H1 (cell line): ENCODE data around the gene GAGE12J. TPM values are rescaled to one million over a fixed set of nuclear protein-coding genes. Genes with fewer than 3 reads are reported as not detected.
"Not testable (repeated sequence)": the region's sequence is repeated elsewhere in the genome, so short reads cannot be mapped to it uniquely, and the experiment has no call there.

Experiments used
- CTCF ChIA-PET: fragments of 300-600 bp; sonication (Branson Sonifier 250); formaldehyde crosslinking; loops from one replicate; lab custom pipeline; 2021; ENCODE audit not compliant: partially characterized antibody; lab: Charles Lee
- POLR2A ChIA-PET: fragments of 300-600 bp; sonication (Branson Sonifier 250); formaldehyde crosslinking; loops from one replicate; lab custom pipeline; 2021; ENCODE audit warnings: inconsistent platforms; ENCODE audit not compliant: partially characterized antibody; lab: Charles Lee
- DNase-seq, 2 experiments: peaks; one replicate each; pipeline versions ENCODE4 v3.0.0 to v3.0.0-alpha.2; 2010 to 2022; ENCODE audit warnings: low spot score in 2 of 2, low read depth in 1 of 2, mixed read lengths in 1 of 2
- FAIRE-seq: peaks from 2 replicates; lab custom pipeline; 2011; peaks lifted over from hg19 to GRCh38; lab: Jason Lieb, UNC
- H2AFZ ChIP-seq: 2 replicates; pipeline ENCODE4 v1.8.1; 2012; ENCODE audit warnings: low read length, inconsistent platforms
- H2AK5ac ChIP-seq: 2 replicates; pipeline ENCODE4 v1.6.1; 2013; ENCODE audit warnings: low read depth, low read length
- H2BK120ac ChIP-seq: replicated peaks from 2 replicates; pipeline ENCODE3; 2013; ENCODE audit warnings: low read depth, low read length, inconsistent platforms
- H2BK12ac ChIP-seq: 2 replicates; pipeline ENCODE4 v1.6.1; 2013; ENCODE audit warnings: low read depth, low read length
- H2BK15ac ChIP-seq: 2 replicates; pipeline ENCODE4 v1.6.1; 2013; ENCODE audit warnings: low read length
- H2BK20ac ChIP-seq: 2 replicates; pipeline ENCODE4 v1.6.1; 2013; ENCODE audit warnings: low read length
- H2BK5ac ChIP-seq: 2 replicates; pipeline ENCODE4 v1.6.1; 2013; ENCODE audit warnings: low read depth, low read length
- H3K14ac ChIP-seq: 2 replicates; pipeline ENCODE4 v1.6.1; 2013; ENCODE audit warnings: inconsistent platforms; ENCODE audit not compliant: insufficient read length
- H3K18ac ChIP-seq: 2 replicates; pipeline ENCODE4 v1.6.1; 2013; ENCODE audit warnings: low read length; ENCODE audit errors: extremely low read depth
- H3K23ac ChIP-seq: 2 replicates; pipeline ENCODE4 v1.6.1; 2013; ENCODE audit warnings: inconsistent platforms; ENCODE audit not compliant: insufficient read length
- H3K23me2 ChIP-seq: 2 replicates; pipeline ENCODE4 v1.6.1; 2013; ENCODE audit warnings: low read depth, low read length
- H3K27ac ChIP-seq: 2 replicates; pipeline ENCODE4 v1.6.1; 2011; ENCODE audit warnings: low read depth, low read length, inconsistent platforms
- H3K27me3 ChIP-seq, 4 experiments: replicated peaks in 1 of 4; 1 replicate in 1 of 4; 2 replicates in 3 of 4; pipeline versions ENCODE4 v1.6.1 to v1.8.1; 2011 to 2013; ENCODE audit warnings: low read length in 3 of 4, mild to moderate bottlenecking in 3 of 4, inconsistent platforms in 2 of 4, mixed read lengths in 2 of 4, moderate library complexity in 1 of 4; ENCODE audit not compliant: control insufficient read depth in 3 of 4, insufficient read depth in 3 of 4; ENCODE audit errors: extremely low read depth in 1 of 4
- H3K36me3 ChIP-seq, 4 experiments: 2 replicates each; pipeline versions ENCODE4 v1.6.1 to v1.8.1; 2011 to 2013; ENCODE audit warnings: mild to moderate bottlenecking in 4 of 4, low read length in 3 of 4, moderate library complexity in 2 of 4, control low read depth in 1 of 4, inconsistent platforms in 1 of 4; ENCODE audit not compliant: insufficient read depth in 4 of 4, control insufficient read depth in 2 of 4
- H3K4ac ChIP-seq: replicated peaks from 2 replicates; pipeline ENCODE3; 2013; ENCODE audit warnings: low read length, low read depth, mixed read lengths, inconsistent platforms; ENCODE audit not compliant: insufficient read length
- H3K4me1 ChIP-seq, 4 experiments: replicated peaks in 1 of 4; 1 replicate in 1 of 4; 2 replicates in 3 of 4; pipeline versions ENCODE4 v1.6.1 to v1.8.1; 2011 to 2013; ENCODE audit warnings: low read length in 3 of 4, inconsistent platforms in 2 of 4, mixed read lengths in 1 of 4; ENCODE audit not compliant: insufficient read depth in 4 of 4, control insufficient read depth in 3 of 4
- H3K4me2 ChIP-seq, 2 experiments: 2 replicates each; pipeline versions ENCODE4 v1.6.1 to v1.8.1; 2011 to 2013; ENCODE audit warnings: low read depth in 2 of 2, low read length in 2 of 2, control low read depth in 1 of 2, inconsistent platforms in 1 of 2, mild to moderate bottlenecking in 1 of 2; ENCODE audit not compliant: insufficient read depth in 1 of 2
- H3K4me3 ChIP-seq, 4 experiments: fragments of 200-600, 300-600 bp in 1 of 4; sonication (generic), shearing (Covaris generic), sonication (Bioruptor Twin) in 1 of 4; 2 replicates each; pipeline versions ENCODE4 v1.5.1 to v1.8.1; 2011 to 2016; ENCODE audit warnings: low read length in 4 of 4, low read depth in 3 of 4, control low read depth in 2 of 4, inconsistent platforms in 2 of 4, mild to moderate bottlenecking in 2 of 4, mixed read lengths in 1 of 4, moderate library complexity in 1 of 4; ENCODE audit not compliant: insufficient read depth in 2 of 4; ENCODE audit errors: extremely low read depth in 1 of 4
- H3K56ac ChIP-seq: replicated peaks from 2 replicates; pipeline ENCODE3; 2013; ENCODE audit warnings: low read depth, mild to moderate bottlenecking, mixed read lengths, low read length, inconsistent platforms; ENCODE audit not compliant: insufficient read length
- H3K79me1 ChIP-seq: 2 replicates; pipeline ENCODE4 v1.6.1; 2013; ENCODE audit warnings: low read depth, low read length, control low read depth
- H3K79me2 ChIP-seq, 2 experiments: 2 replicates each; pipeline versions ENCODE4 v1.6.1 to v1.8.1; 2012 to 2013; ENCODE audit warnings: low read length in 2 of 2, mild to moderate bottlenecking in 2 of 2, inconsistent platforms in 1 of 2; ENCODE audit not compliant: insufficient read depth in 2 of 2, control insufficient read depth in 1 of 2
- H3K9ac ChIP-seq, 4 experiments: replicated peaks in 1 of 4; 1 replicate in 1 of 4; 2 replicates in 3 of 4; pipeline versions ENCODE4 v1.6.1 to v1.8.1; 2011 to 2013; ENCODE audit warnings: low read depth in 3 of 4, low read length in 3 of 4, control low read depth in 2 of 4, mild to moderate bottlenecking in 2 of 4, moderate library complexity in 2 of 4, inconsistent platforms in 1 of 4; ENCODE audit errors: extremely low read depth in 1 of 4
- H3K9me3 ChIP-seq, 2 experiments: 2 replicates each; pipeline versions ENCODE4 v1.6.1 to v1.8.1; 2012 to 2013; ENCODE audit warnings: mild to moderate bottlenecking in 2 of 2, moderate library complexity in 2 of 2, control low read depth in 1 of 2, inconsistent platforms in 1 of 2, low read depth in 1 of 2, low read length in 1 of 2, mixed read lengths in 1 of 2; ENCODE audit not compliant: insufficient read depth in 2 of 2
- H4K20me1 ChIP-seq, 2 experiments: replicated peaks in 1 of 2; 2 replicates each; pipeline versions ENCODE3 to v1.8.1; 2011 to 2013; ENCODE audit warnings: inconsistent platforms in 2 of 2, low read length in 2 of 2, mild to moderate bottlenecking in 1 of 2; ENCODE audit not compliant: insufficient read depth in 2 of 2, control insufficient read depth in 1 of 2
- H4K5ac ChIP-seq: 2 replicates; pipeline ENCODE4 v1.6.1; 2013; ENCODE audit warnings: low read length, low read depth, mixed read lengths, inconsistent platforms; ENCODE audit not compliant: insufficient read length
- H4K8ac ChIP-seq: 2 replicates; pipeline ENCODE4 v1.8.0; 2013; ENCODE audit warnings: mild to moderate bottlenecking, moderate library complexity, low read length, inconsistent platforms; ENCODE audit not compliant: insufficient read depth; ENCODE audit errors: extremely low read depth
- H4K91ac ChIP-seq: replicated peaks from 2 replicates; pipeline ENCODE3; 2013; ENCODE audit warnings: low read length, mixed read lengths, inconsistent platforms; ENCODE audit not compliant: insufficient read length
- WGBS, 2 experiments: shearing (Covaris generic) in 1 of 2; methylation state at CpG; one replicate each; pipeline versions ENCODE4 v1.1.6 to v1.1.7; 2013 to 2015; ENCODE audit warnings: low lambda C conversion rate in 2 of 2, mixed read lengths in 2 of 2, inconsistent platforms in 1 of 2, low coverage in 1 of 2, missing lambda C conversion rate in 1 of 2; ENCODE audit not compliant: insufficient replicate concordance in 2 of 2, insufficient coverage in 1 of 2, insufficient read length in 1 of 2; ENCODE audit errors: extremely low coverage in 1 of 2, missing lambda C conversion rate in 1 of 2; 5-methylcytosine and 5-hydroxymethylcytosine counted together
- polyA plus RNA-seq, 7 experiments: library from polyadenylated mRNA; depleted of rRNA in 3 of 7; stranded (reverse) in 5 of 7; unstranded in 2 of 7; fragments of >200 nt in 5 of 7; fragments of 200-250 nt in 2 of 7; gene quantifications; 1 replicate in 5 of 7; 2 replicates in 1 of 7; 4 replicates in 1 of 7; pipeline versions ENCODE4 v1.2.1 to v1.2.3, GENCODE V29; 2011 to 2013; ENCODE audit warnings: missing spikeins in 2 of 7, mixed read lengths in 2 of 7
- total RNA-seq: library from RNA; stranded (reverse); fragmentation: NEBNext Ultra II Directional; extraction: Animal tissue kit (Norgen Biotek cat#: 25700); gene quantifications from 2 replicates; pipeline ENCODE4 v1.2.1, GENCODE V29; 2021

The GAGE12J gene
- total and polyA plus RNA-seq, 2 of the 8 experiments (the other 6 are each of a cell fraction or from before 2014, with no cell fraction given) = not detected

GRCh38 chrX:49307775-49308174 lies 14.1 kb upstream of the GAGE12J start:
- 95% methylated on average over 2 of the region's 2 CpGs; no CpG with 5 or more reads in 1 of the 2 experiments for WGBS, 2 experiments
- H3K14ac ChIP-seq, H2BK15ac ChIP-seq, H2AFZ ChIP-seq, H3K23me2 ChIP-seq, H3K79me1 ChIP-seq, H3K4ac ChIP-seq, H2BK5ac ChIP-seq, H3K27ac ChIP-seq, H3K4me2 ChIP-seq, H4K91ac ChIP-seq, H3K36me3 ChIP-seq, H2BK120ac ChIP-seq, H2AK5ac ChIP-seq, H3K56ac ChIP-seq, DNase-seq, FAIRE-seq, H4K8ac ChIP-seq, H4K5ac ChIP-seq, H3K18ac ChIP-seq, H2BK20ac ChIP-seq, H3K9ac ChIP-seq, H3K79me2 ChIP-seq, POLR2A ChIA-PET, H3K9me3 ChIP-seq, H3K27me3 ChIP-seq, H2BK12ac ChIP-seq, H4K20me1 ChIP-seq, H3K23ac ChIP-seq, H3K4me3 ChIP-seq: not testable (repeated sequence)
- CTCF ChIA-PET = interaction anchor here (1.0 to 1.7 kb wide), 2 partner anchors 11 to 16 kb away, joined by 3 to 5 read pairs; no protein-coding TSS in a partner anchor
- peaks cover 4 to 22% (median 13%) of the 10 kb centered on the region in 4 experiments for H3K4me1 ChIP-seq
